ENCODE data around the gene MBNL1. TPM values are rescaled to one million over a fixed set of nuclear protein-coding genes. Genes with fewer than 3 reads are reported as not detected.

MBNL1 gene
- total RNA-seq, 6 donors from 2014 or later: 231 to 506 (median 357) TPM

- H3K4me3 ChIP-seq: no peak overlapping the region
- TF ChIP-seq EP300 (IDR thresholded peaks at IDR 0.05) (no peak), POLR2A (IDR thresholded peaks at IDR 0.05) (no peak), POLR2AphosphoS5 (IDR thresholded peaks at IDR 0.05) (no peak), CTCF (IDR thresholded peaks at IDR 0.05) (no peak)
- no peak for ATAC-seq (ENCODE audit: low FRiP score in 2 of 2)
- WGBS, 2 donors: 70% methylated on average over 1 of the region's 1 CpG
- no peaks in the 10 kb centered on the region for H3K27me3 ChIP-seq
- H3K4me1 ChIP-seq: peaks cover 21 to 39% (median 30%) of the 10 kb centered on the region in 4 donors
- peaks cover 0 to 10% (median 6%) of the 10 kb centered on the region in 4 donors for H3K36me3 ChIP-seq
- no peak for DNase-seq
- no peaks in the 10 kb centered on the region for H3K9me3 ChIP-seq
- no peak overlapping the region for H3K27ac ChIP-seq
Observed at GRCh38 chr3:152345233-152345632, 76.5 kb downstream of the MBNL1 start.

GRCh38 chr3:152346058-152346457, 77.3 kb downstream of the MBNL1 start:
- no peak overlapping the region for H3K27ac ChIP-seq
- H3K27me3 ChIP-seq: no peaks in the 10 kb centered on the region
- H3K4me1 ChIP-seq: peaks cover 20 to 35% (median 27%) of the 10 kb centered on the region in 4 donors
- no peak overlapping the region for H3K4me3 ChIP-seq
- H3K36me3 ChIP-seq: peaks cover 0 to 8% (median 0%) of the 10 kb centered on the region in 4 donors
- ATAC-seq (ENCODE audit: low FRiP score in 2 of 2): no peak
- 92 to 93% methylated on average over 4 of the region's 4 CpGs for WGBS, 2 donors
- H3K9me3 ChIP-seq: no peaks in the 10 kb centered on the region
- no peak for TF ChIP-seq CTCF (IDR thresholded peaks at IDR 0.05)
- no peak for TF ChIP-seq POLR2A (IDR thresholded peaks at IDR 0.05)
- TF ChIP-seq POLR2AphosphoS5 (IDR thresholded peaks at IDR 0.05): no peak
- TF ChIP-seq EP300 (IDR thresholded peaks at IDR 0.05): no peak
- no peak for DNase-seq

GRCh38 chr3:152346740-152347139, 78.0 kb downstream of the MBNL1 start:
- H3K36me3 ChIP-seq: peaks cover 0 to 8% (median 0%) of the 10 kb centered on the region in 4 donors
- no peak overlapping the region for H3K4me3 ChIP-seq
- 96 to 97% methylated on average over 2 of the region's 2 CpGs for WGBS, 2 donors
- no peak for ATAC-seq (ENCODE audit: low FRiP score in 2 of 2)
- no peaks in the 10 kb centered on the region for H3K9me3 ChIP-seq
- H3K4me1 ChIP-seq: peaks cover 20 to 28% (median 24%) of the 10 kb centered on the region in 4 donors
- no peaks in the 10 kb centered on the region for H3K27me3 ChIP-seq
- no peak for DNase-seq
- no peak for TF ChIP-seq POLR2A (IDR thresholded peaks at IDR 0.05)
- TF ChIP-seq EP300 (IDR thresholded peaks at IDR 0.05): no peak
- TF ChIP-seq CTCF (IDR thresholded peaks at IDR 0.05): no peak
- H3K27ac ChIP-seq: no peak overlapping the region

GRCh38 chr3:152348436-152349177, 79.9 kb downstream of the MBNL1 start:
- ATAC-seq (ENCODE audit: low FRiP score in 2 of 2): no peak
- peaks cover 0 to under 1% (median 0%) of the 10 kb centered on the region in 4 donors for H3K36me3 ChIP-seq
- H3K27ac ChIP-seq: peak overlapping the region in 2 of 4 donors; percentile 10 to 15
- peaks cover 21 to 26% (median 22%) of the 10 kb centered on the region in 4 donors for H3K4me1 ChIP-seq
- no peaks in the 10 kb centered on the region for H3K27me3 ChIP-seq
- H3K9me3 ChIP-seq: no peaks in the 10 kb centered on the region
- TF ChIP-seq POLR2A (IDR thresholded peaks at IDR 0.05) (no peak), POLR2AphosphoS5 (IDR thresholded peaks at IDR 0.05) (no peak), CTCF (IDR thresholded peaks at IDR 0.05) (no peak), EP300 (IDR thresholded peaks at IDR 0.05) (no peak)
- no peak for DNase-seq
- 82 to 87% methylated on average over 2 of the region's 2 CpGs for WGBS, 2 donors
- no peak overlapping the region for H3K4me3 ChIP-seq

- H3K4me1 ChIP-seq: peaks cover 21 to 26% (median 22%) of the 10 kb centered on the region in 4 donors
Observed at GRCh38 chr3:152349392-152349791, 80.7 kb downstream of the MBNL1 start.

More at GRCh38 chr3:152349392-152349791, 80.7 kb downstream of the MBNL1 start:
- WGBS, 2 donors: 72 to 73% methylated on average over 1 of the region's 1 CpG
- H3K36me3 ChIP-seq: no peaks in the 10 kb centered on the region
- no peak for ATAC-seq (ENCODE audit: low FRiP score in 2 of 2)
- H3K27ac ChIP-seq: no peak overlapping the region
- DNase-seq: no peak
- TF ChIP-seq POLR2AphosphoS5 (IDR thresholded peaks at IDR 0.05): no peak
- no peak for TF ChIP-seq EP300 (IDR thresholded peaks at IDR 0.05)
- TF ChIP-seq POLR2A (IDR thresholded peaks at IDR 0.05): no peak
- TF ChIP-seq CTCF (IDR thresholded peaks at IDR 0.05): no peak
- H3K4me3 ChIP-seq: no peak overlapping the region
- no peaks in the 10 kb centered on the region for H3K27me3 ChIP-seq
- H3K9me3 ChIP-seq: no peaks in the 10 kb centered on the region

All from upper lobe of left lung (tissue), 6 donors.